GM12873 (cell line): ENCODE measurements around the gene DMXL2.

Source experiments
- TF ChIP-seq, protein P1 (sequence below): IDR thresholded peaks from 2 replicates; pipeline ENCODE4 v1.5.1; 2012; ENCODE audit warnings: low read depth, mild to moderate bottlenecking, moderate library complexity, low read length, control low read depth; ENCODE audit not compliant: insufficient read depth; ENCODE audit errors: missing control alignments

DMXL2 gene

DNA sequence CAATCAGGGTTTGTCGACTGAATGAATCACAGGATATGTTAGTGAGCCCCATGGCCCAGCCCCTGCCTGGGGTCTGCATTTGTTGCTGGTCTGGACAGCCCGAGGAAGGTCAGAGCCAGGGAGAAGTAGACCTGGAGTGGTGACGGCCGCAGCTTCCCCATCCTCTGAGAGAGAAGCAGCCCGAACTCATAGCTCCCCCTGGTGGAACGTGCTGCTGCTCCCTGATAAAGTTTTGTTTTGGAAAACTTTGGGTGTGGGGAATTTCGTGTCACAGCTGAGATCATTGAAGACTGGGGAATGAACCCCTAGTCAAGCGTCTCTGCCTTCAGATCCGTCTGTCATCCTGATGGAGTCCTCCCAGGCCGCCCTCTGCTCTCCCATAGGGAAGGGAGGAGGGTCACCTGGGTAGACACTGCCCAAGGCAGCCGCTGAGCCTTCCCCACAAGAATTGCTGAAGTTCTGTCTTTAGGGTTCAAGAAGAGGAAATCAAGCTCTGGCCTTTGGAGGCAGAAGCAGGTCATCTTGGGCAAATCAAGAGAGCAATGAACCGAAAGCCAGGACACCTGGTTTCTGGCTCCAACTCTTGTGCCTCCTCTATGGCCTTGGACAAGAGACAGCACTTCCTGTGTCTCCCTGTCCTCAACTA, 220.6 kb downstream of the DMXL2 start:
- TF ChIP-seq, protein P1, sequence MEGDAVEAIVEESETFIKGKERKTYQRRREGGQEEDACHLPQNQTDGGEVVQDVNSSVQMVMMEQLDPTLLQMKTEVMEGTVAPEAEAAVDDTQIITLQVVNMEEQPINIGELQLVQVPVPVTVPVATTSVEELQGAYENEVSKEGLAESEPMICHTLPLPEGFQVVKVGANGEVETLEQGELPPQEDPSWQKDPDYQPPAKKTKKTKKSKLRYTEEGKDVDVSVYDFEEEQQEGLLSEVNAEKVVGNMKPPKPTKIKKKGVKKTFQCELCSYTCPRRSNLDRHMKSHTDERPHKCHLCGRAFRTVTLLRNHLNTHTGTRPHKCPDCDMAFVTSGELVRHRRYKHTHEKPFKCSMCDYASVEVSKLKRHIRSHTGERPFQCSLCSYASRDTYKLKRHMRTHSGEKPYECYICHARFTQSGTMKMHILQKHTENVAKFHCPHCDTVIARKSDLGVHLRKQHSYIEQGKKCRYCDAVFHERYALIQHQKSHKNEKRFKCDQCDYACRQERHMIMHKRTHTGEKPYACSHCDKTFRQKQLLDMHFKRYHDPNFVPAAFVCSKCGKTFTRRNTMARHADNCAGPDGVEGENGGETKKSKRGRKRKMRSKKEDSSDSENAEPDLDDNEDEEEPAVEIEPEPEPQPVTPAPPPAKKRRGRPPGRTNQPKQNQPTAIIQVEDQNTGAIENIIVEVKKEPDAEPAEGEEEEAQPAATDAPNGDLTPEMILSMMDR: peak; percentile 78

DNA sequence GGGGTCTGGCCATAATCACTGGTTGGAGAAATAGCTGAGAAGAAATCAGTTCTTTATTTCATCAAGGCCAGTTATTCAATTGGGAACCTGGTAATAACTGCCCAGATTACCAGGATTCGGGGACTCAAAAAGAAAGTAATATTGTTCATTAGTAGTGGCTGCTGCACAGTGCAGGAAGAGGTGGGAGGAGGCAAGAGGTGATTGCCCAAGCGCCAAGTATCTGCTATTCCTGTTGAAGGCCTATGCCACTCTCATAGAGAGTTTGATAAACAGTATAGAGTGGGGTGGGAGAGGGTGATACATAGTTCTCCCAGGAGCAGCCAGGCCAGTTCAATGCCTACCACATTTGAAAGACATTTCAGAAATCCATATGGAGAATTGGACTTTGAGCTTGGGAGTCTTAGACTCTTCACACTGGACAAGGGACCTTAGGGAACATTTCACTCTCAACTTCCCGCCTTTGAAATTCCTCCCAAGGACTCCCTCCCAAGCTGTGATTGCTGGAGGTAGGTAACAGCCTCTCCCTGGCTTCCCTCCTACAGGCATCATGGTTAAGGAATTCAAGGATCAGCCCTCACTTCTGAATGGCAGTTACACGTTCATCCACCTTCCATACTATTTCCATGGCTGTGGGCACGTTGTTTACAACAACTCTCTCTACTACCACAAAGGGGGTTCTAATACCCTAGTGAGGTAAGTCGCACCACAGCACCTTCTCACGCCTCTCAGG, 221.4 kb downstream of the DMXL2 start:
- TF ChIP-seq, protein P1: no peak

DNA sequence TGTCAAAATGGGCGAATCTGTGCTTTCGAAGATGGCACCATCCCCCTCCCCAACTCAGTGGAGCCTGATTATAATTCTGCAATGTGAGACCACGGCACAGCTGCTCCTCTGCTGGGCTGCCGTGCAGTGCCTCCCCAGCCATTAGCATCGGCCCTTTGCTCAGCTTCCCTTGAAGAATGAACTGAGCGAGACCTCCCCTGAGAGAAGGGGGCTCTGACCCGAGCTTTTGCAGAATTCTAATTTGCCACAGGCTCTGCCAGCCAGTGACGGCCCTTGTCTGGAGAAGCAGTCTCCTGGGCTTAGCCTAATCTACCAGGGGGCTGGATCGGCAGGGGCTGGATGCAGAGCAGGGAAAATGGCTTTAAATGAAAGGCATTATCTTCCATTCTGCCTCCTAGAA, 223.9 kb downstream of the DMXL2 start:
- TF ChIP-seq, protein P1: no peak
